ENCODE measurements around the gene ETNK1. TPM values are rescaled to one million over a fixed set of nuclear protein-coding genes. Genes with fewer than 3 reads are reported as not detected.

Gene ETNK1
- total RNA-seq, 1 experiment from 2014 or later, result 124 TPM

- no TSS peak for BruUV-seq (replicated peaks)
- CTCF ChIA-PET, result no interaction called here
- DNase-seq, result no peak
- TF ChIP-seq CTCF (IDR thresholded peaks at IDR 0.05; ENCODE audit: unreplicated experiment), result no peak
- peak overlapping the region; percentile 12 for H3K27ac Mint-ChIP-seq (ENCODE audit: unreplicated experiment)
- peaks cover 27% of the 10 kb centered on the region for H3K4me1 Mint-ChIP-seq (ENCODE audit: low read depth, unreplicated experiment)
- H3K9me3 Mint-ChIP-seq (ENCODE audit: low read depth, unreplicated experiment), result no peaks in the 10 kb centered on the region
- no peaks in the 10 kb centered on the region for H3K27me3 Mint-ChIP-seq (ENCODE audit: unreplicated experiment)
- intact Hi-C loops (cut with micrococcal nuclease; ENCODE audit: unreplicated experiment), result no loop called here
- H3K4me3 Mint-ChIP-seq (ENCODE audit: low read depth, unreplicated experiment), result no peak overlapping the region
- H3K36me3 Mint-ChIP-seq (ENCODE audit: insufficient read depth, unreplicated experiment), result peaks cover 18% of the 10 kb centered on the region
Observed at GRCh38 chr12:22634883-22635282, 9.9 kb downstream of the ETNK1 start.

GRCh38 chr12:22635812-22636211 is 10.8 kb downstream of the ETNK1 start:
- Mint-ChIP-seq H3K27me3 (ENCODE audit: unreplicated experiment) (no peaks in the 10 kb centered on the region), H3K36me3 (ENCODE audit: insufficient read depth, unreplicated experiment) (peaks cover 18% of the 10 kb centered on the region), H3K9me3 (ENCODE audit: low read depth, unreplicated experiment) (no peaks in the 10 kb centered on the region), H3K4me1 (ENCODE audit: low read depth, unreplicated experiment) (peaks cover 20% of the 10 kb centered on the region), H3K27ac (ENCODE audit: unreplicated experiment) (peak overlapping the region; percentile 12), H3K4me3 (ENCODE audit: low read depth, unreplicated experiment) (no peak overlapping the region)
- intact Hi-C loops (cut with micrococcal nuclease; ENCODE audit: unreplicated experiment), result no loop called here
- CTCF ChIA-PET, result no interaction called here
- no peak for TF ChIP-seq CTCF (IDR thresholded peaks at IDR 0.05; ENCODE audit: unreplicated experiment)
- no peak for DNase-seq
- BruUV-seq (replicated peaks), result no TSS peak

- DNase-seq, result no peak
- CTCF ChIA-PET, result interaction anchor here (0.6 to 0.8 kb wide), 6 partner anchors 16 to 184 kb away, joined by 3 to 5 read pairs (median 3); partner anchors contain the start of gene ETNK1
- Mint-ChIP-seq H3K9me3 (ENCODE audit: low read depth, unreplicated experiment) (no peaks in the 10 kb centered on the region), H3K27me3 (ENCODE audit: unreplicated experiment) (no peaks in the 10 kb centered on the region), H3K4me3 (ENCODE audit: low read depth, unreplicated experiment) (no peak overlapping the region), H3K36me3 (ENCODE audit: insufficient read depth, unreplicated experiment) (peaks cover 5% of the 10 kb centered on the region), H3K27ac (ENCODE audit: unreplicated experiment) (no peak overlapping the region), H3K4me1 (ENCODE audit: low read depth, unreplicated experiment) (peaks cover 18% of the 10 kb centered on the region)
- intact Hi-C loops (cut with micrococcal nuclease; ENCODE audit: unreplicated experiment), result no loop called here
- BruUV-seq (replicated peaks), result no TSS peak
- no peak for TF ChIP-seq CTCF (IDR thresholded peaks at IDR 0.05; ENCODE audit: unreplicated experiment)
Observed at GRCh38 chr12:22640851-22641250, 15.9 kb downstream of the ETNK1 start.

GRCh38 chr12:22641353-22642053 is 16.5 kb downstream of the ETNK1 start:
- Mint-ChIP-seq H3K4me3 (ENCODE audit: low read depth, unreplicated experiment) (no peak overlapping the region), H3K9me3 (ENCODE audit: low read depth, unreplicated experiment) (no peaks in the 10 kb centered on the region), H3K27ac (ENCODE audit: unreplicated experiment) (no peak overlapping the region), H3K27me3 (ENCODE audit: unreplicated experiment) (no peaks in the 10 kb centered on the region), H3K4me1 (ENCODE audit: low read depth, unreplicated experiment) (peaks cover 18% of the 10 kb centered on the region), H3K36me3 (ENCODE audit: insufficient read depth, unreplicated experiment) (peaks cover 5% of the 10 kb centered on the region)
- no TSS peak for BruUV-seq (replicated peaks)
- intact Hi-C loops (cut with micrococcal nuclease; ENCODE audit: unreplicated experiment), result no loop called here
- no peak for DNase-seq
- CTCF ChIA-PET, result interaction anchor here (0.8 kb wide), 1 partner anchor 112 kb away, joined by 3 read pairs; no protein-coding TSS in a partner anchor
- no peak for TF ChIP-seq CTCF (IDR thresholded peaks at IDR 0.05; ENCODE audit: unreplicated experiment)

Measured in Calu3 (cell line).